LoVo (cell line): ENCODE results near the gene ERI2.
"Not testable (repeated sequence)": the region's sequence is repeated elsewhere in the genome, so short reads cannot be mapped to it uniquely, and the experiment has no call there.

Experiments used
- DNase-seq: peaks from one replicate; pipeline ENCODE4 v3.0.0-alpha.2; 2016; ENCODE audit warnings: low spot score

The ERI2 gene

DNA sequence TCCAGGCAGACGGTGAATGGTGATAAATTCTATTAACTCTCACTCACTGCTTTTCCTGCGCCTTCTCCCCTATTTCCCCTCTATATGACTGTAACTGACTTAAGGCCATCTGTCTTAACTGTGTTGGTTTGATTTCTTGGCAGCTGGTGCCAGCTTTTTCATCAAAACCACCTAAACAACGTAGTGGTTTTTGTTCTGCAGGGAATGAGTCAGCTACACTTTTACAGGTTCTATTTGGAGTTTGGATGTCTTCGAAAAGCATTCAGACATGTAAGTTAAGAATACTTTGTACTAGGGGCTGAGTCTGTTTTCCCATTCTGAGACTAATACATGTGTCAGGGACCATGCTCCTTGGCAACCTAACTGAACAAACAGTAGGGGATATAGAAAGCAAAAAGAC lies 8.5 kb upstream of the ERI2 start:
- no peak for DNase-seq

DNA sequence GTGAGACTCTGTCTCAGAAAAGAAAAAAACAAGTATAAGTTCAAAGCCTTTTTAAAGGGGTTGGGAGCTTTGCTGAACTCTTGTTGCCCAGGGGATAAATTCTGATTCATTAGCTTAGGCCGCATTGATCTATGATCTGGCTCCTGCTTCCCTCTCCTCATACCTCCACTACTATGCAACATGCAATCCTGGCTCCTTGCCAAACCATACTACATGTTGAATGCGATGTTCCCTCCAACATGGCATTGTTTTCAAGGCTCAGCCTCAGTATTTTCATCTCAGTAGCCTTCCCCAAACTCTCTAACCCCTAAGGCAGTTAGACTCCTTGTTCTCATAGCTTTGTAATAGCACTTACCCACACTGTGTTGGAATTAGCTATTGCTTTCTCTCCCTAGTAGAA lies 6.2 kb upstream of the ERI2 start:
- no peak for DNase-seq

DNA sequence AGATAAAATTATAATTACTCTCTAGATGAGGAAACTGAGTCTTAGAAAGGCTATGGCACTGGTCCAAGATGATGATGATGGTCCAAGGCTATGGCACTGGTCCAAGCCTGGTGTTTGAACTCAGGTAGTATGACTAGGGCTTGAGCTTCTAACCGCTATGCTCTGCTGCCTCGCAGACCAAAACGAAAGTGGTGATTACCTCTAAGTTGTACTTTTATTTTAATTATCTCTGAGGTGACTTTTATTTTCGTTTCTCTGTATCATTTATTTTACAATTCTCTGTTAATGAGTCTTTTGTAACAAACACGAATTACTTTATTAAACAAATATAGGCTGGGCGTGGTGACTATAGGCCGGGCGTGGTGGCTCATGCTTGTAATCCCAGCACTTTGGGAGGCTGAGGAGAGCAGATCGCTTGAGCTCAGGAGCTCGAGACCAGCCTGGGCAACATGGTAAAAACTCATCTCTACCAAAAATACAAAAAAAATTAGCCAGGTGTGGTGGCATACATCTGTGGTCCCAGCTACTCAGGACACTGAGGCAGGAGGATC lies 5.7 kb upstream of the ERI2 start:
- DNase-seq = no peak

DNA sequence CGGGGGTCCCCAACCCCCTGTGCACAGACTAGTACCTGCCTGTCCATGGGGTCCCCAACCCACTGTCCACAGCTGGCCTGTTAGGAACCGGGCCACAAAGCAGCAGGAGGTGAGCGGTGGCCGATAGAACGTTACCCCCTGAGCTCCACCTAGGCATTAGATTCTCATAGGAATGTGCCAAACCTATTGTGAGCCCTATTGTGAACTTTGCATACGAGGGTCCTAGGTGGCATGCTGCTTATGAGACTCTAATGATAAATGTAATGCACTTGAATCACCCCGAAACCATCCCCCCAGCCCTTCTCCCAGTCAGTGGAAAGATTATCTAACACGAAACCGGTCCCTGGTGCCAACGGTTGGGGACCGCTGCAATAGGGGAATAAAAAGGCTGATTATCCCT lies 1.6 kb upstream of the ERI2 start:
- no peak for DNase-seq

DNA sequence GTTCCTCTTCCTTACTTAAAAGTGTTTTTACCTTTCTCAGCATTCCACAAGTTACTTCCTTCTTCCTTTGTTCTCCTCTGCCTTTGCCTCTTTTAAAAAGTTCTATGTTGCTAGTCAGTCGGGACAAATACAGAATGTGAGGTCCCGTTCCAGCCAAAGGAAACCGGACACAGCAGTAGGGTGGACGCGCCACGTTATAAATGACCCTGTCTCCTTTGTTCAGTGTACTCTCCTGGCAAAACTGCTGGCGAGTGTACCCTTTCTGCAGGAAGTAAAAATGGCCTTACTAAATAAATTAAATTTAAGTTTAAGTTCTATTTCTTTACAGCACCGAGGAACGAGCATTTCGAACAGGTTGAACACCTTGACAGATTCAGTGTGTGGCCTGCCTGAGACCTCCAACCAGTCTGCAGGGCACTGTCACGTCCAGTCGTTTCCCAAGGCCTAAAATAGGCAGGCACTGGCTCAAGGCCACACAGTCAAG lies 546 bp downstream of the ERI2 start:
- not testable (repeated sequence) for DNase-seq

DNA sequence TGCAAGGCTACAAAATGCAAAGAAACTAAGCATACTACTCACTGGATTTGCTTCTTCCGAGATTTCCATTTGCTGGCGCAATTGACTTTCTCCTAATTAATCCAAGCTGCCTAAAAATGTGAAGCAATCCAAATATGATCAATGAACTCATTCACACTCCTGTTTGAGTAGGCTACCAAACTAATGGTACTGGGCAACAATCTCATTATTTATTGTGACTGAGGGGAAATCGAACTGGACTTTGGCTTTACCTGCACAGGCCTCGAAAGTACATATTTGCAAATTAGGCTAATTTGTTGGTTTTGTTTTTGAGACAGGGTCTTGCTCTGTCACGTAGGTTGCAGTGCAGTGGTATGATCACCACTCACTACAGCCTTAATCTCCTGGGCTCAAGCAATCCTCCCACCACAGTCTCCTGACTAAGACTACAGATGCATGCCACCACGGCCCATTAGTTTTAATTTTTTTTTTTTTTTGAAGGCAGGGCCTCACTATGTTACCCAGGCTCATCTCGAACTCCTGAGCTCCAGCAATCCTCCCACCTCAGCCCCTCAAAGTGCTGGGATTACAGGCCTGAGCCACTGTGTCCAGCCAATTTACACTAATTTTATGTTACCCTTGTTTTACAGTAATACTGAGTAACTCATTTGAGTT lies 2.6 kb downstream of the ERI2 start:
- no peak for DNase-seq

DNA sequence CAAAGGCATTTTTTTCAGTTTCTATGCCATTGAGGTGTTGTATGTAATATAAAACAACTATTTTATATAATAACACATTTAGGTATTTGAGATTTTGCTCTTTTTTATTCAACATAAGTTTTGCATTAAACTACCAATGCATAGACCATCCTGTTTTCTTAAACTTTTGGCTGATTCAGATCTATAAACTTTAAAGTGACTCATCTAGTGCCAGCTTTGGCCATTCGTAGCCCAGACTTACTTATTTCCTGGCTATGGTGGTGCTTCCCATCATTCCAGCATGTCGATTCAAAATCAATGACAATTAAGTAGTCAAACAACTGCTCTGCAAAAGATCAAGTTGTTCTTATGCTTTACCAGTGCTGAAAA lies 3.1 kb downstream of the ERI2 start:
- no peak for DNase-seq

DNA sequence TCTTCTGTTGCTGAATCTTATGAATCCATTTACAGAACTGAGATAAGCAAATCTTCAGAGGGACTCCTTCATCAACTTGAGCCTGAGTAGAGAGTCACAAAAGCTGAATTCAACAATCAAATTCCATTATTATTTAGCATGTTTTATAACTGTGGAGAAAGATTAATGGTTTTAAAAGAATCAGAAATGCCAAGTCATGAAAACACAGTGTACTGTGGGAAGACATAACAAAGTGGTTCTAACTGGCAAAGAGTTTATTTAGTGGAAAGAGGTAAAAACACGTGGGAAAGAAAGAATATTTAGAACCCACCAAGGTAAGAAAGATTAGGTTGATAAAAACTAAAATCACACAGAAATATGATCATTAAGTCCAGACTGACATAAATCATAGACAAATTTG lies 5.0 kb downstream of the ERI2 start:
- DNase-seq = no peak

DNA sequence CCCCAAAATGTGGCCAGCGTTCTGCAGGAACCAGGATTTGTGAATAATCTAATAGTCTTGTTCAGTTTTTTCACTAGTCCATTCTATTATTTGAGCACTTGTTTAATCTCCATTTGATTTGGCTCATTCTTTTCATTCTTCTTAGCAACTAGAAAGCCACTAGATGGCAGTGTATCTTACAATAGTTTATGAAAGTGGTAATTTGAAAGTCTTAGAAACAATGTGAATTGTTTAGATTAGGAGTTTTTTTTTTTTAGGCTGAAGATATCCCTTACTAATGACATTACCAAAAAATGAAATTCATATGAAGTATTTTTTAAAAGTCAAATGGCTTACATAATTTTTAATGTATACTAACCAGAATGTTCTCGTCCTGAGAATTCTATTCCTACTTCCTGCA lies 6.7 kb downstream of the ERI2 start:
- DNase-seq = peak; percentile 31

DNA sequence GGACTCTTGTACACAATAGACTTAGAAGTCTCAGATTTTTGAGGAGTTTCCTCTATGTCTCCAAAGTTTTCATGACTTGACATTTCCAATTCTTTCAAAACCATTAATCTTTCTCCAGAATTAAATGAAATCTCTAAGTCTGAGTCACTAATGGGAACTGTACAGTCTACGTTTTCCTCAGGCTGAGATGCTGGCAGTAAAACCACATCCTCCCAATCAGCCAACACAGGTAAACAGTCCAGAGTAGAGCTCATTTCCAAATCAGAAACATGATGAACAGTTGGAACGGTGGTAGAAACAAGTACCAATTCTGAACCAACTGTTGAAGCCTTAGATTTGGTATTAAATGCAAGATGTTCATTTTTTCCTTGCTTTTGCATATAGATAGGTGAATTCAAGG lies 7.9 kb downstream of the ERI2 start:
- no peak for DNase-seq

DNA sequence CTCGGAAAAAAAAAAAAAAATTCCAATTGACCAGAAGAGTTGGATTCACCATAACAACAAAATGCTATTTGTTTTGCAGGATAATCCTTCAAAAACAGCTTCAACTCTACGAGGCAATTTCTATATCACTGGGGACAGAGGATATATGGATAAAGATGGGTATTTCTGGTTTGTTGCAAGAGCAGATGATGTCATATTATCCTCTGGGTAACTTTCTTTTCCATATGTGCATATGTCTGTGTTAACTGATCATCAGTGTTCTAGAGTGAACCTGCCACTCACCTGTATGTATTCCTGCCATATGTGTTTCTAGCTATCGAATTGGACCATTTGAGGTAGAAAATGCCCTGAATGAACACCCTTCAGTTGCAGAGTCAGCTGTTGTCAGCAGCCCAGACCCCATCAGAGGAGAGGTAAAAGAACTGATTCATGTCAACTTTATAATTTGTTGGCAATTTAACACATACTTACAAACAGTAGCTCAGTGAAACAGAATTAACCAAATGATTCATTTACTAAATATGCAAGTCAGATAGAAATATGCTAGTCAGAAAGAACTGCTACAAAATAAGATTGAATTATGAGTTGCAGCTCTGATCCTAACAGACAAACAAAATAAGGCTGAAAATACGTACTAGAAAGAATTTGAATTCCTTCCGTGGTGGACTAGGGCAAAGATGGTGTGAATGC lies 14.2 kb downstream of the ERI2 start:
- no peak for DNase-seq

DNA sequence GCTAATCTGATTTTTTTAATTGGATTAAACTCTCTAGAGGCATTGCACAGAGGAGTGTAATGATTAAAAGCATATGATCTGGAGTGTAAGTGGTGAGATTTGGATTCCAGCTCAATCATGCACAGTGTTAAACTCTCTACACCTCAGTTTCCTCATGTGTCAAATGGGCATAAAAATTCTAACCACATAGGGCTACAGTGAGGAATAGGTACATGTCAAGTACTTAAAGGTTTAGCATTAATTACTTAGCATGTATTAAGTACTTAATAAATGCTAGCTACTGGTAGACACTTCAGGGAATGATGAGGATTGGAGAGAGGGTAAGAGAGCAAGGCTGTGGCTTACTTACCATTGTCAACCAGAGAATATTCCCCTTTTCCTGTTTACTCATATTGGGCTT lies 17.1 kb downstream of the ERI2 start:
- DNase-seq = no peak

DNA sequence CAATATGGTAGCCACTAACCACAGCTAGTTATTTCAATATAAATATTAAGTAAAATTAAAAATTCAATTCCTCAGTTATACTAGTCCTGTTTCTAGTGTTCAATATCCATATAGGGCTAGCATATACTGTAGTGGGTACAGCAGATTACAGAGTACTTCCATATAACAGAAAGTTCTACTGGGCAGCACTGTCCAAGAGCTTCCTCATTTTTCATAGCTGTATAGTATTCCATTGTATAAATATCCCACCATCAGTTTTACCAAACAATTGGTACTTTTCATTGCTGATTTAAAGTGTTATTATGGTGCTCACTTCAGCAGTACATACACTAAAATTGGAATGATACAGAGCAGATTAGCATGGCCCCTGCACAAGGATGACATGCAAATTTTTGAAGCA lies 22.1 kb downstream of the ERI2 start:
- DNase-seq = no peak

DNA sequence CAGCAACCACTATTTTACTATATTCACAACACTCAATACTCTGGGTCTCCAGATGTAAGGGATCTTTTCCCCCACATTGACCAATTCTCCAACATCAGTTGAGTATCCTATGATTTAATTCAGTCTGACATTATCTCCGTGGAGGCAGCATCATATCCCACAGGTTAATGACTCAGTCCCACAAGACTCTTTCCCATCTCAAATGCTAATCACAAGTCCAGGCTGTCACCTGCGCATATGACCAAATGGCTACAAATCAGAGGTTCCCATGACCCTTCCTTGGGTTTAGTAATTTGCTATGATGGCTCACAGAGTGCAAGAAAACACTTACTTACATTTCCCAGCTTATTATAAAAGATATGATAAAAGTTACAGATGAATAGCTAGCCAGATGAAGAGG lies 23.8 kb downstream of the ERI2 start:
- DNase-seq = no peak

DNA sequence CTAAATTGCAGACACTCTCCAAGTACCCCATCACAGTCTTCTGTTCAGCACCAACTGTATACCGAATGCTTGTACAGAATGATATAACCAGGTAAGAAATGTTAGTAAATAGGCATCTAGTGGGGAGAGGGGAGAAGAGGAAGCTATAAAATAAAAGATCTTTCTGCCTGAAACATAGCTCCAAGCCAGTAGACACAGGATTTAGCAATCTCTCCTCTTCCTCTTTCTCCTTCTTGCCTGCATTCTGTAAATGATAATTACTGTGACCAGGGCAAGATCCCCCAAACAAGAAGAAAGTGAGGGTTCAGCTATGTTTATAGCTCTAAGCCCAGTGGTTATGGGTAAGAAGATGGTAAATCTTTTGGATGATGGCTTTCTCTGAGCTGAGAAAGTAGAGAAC lies 24.6 kb downstream of the ERI2 start:
- DNase-seq = no peak

DNA sequence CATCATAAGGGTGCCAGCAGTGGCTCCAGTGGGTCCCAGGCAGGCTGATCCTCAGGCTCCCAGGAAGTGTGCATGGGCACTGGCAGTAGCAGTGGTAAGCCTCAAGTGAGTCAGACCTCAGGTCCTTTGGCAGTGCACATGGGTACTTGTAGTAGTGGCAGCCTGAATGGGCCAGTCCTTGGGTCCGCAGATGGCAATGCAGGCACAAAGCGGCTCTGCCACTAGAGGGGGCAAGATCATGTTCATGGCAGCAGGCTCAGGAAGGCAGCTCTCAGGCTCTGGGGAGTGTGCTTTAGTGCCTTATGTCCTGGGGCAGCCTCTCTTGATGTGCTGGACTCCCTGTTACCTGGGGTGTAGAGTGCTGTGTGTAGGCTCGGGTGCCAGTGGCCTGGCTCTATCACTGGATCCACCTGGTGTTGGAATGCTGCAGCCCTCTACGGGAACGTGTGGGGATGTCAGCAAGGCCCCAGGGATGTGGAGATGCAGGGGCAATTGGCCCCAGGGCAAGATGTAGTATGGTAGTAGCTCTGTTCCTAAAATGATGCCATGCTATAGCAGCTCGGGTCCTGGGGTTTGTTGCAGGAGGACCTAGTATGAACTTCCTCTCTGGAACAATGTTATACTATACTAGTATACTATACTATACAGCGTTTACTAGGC lies 31.4 kb downstream of the ERI2 start:
- peak; percentile 36 for DNase-seq

DNA sequence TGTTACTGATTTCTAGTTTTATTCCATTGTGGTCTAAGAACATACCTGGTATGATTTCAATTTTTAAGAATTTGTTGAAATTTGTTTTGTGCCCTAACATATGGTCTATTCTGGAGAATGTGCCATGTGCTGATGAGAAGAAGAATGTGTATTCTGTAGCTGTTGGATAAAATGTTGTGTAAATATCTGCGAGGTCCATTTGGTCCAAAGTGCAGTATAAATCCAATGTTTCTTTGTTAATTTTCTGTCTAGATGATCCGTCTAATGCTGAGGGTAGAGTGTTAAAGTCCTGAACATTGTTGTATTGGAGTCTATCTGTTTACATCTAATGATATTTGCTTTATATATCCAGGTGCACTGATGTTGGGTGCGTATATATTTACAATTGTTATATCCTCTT lies 32.6 kb downstream of the ERI2 start:
- no peak for DNase-seq

DNA sequence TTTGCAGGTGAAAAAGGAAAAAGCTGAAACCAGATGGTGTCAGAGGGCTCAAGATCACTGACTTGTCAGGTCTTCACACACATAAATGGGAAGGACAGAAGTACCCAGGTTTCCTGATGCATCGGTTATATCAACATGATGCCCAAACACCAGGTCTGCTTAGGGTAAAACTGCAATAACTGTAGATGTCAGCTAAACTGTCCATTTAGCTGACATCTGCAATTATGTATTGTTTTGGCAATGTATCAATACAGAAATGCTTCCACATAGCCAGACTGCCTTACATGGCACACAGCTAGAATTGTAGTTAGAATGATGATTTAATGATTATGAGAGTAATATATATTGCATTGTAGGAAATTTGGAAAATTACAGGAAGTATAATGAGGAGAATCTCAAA lies 37.5 kb downstream of the ERI2 start:
- DNase-seq = no peak

DNA sequence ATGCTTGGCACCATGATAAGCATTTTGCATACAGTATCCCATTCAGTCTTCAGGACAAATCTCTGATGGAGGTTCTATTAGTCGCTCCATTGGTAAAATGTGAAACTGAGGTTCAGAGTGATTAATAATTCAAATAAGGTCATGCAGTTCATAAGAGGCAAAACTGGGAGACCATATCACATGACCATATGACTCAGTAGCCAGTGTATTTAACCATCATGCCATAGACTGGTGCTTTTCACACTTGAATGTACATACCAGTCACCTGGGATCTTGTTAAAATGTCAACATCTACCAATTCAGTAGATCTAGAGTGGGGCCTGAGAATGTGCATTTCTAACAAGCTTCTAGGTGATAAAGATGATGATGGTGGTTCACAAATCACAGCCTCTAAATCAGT lies 38.2 kb downstream of the ERI2 start:
- no peak for DNase-seq

DNA sequence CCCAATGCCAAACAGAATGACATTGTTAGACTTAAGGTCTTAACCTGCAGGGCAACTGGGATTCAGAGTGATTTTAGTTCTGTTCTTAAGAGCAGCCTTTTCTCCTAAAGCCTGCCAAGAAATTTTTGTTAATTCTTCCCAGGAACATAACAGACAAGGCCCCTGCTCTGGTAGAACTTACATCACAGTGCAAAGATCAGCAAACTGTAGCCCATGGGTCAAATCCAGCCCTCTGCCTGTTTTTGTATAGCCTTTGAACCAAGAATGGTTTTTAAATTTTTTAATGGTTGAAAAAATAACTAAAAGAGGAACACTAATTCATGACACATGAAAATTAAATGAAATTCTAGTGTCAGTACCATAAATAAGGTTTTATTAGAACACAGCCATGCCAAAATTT lies 38.7 kb downstream of the ERI2 start:
- DNase-seq = no peak

DNA sequence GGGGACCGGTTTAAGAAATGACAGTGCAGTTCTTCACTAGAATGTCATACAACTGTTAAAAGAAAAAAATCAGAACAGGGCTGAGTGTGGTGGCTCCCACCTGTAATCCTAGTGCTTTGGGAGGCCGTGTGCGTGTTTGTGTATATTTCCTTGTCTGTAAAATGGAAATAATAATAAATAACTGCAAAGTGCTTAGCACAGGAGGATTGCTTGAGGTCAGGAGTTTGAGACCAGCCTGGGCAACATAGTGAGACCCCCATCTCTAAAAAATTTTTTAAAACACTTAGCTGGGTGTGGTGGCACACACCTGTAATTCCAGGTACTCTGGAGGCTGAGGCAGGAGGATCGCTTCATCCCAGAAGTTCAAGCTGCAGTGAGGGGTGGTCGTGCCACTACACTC lies 40.0 kb downstream of the ERI2 start:
- DNase-seq = no peak

DNA sequence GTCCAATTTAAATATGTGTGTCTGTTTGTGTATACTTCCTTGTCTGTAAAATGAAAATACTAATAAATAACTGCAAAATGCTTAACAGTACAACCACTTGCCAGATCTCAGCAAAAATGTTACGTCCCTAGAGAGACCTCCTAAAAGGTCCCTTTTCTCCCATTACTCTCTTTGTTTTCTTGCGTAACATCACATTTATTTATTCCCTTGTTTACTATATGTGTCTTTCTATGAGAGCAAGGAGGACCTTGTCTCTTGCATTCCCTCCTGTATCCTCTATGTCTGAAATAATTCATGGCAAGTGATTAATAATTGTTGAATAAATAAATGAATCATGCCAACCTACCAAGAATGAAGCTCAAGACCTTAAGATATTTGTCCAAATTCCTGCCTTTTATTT lies 40.5 kb downstream of the ERI2 start:
- no peak for DNase-seq

DNA sequence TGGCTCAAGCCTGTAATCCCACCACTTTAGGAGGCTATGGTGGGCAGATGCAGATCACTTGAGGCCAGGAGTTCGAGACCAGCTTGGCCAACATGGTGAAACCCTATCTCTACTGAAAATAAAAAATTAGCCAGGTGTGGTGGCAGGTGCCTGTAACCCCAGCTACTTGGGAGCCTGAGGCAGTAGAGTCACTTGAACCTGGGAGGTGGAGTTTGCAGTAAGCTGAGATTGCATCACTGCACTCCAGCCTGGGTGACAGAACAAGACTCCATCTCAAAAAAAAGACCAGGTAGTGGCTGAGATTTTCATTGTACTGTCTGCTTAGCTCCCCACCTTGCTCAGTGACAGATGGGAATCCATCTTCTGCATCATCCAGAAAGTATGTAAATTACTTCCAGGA lies 41.8 kb downstream of the ERI2 start:
- DNase-seq = not testable (repeated sequence)
